ENCODE results near the gene EEFSEC. TPM values are rescaled to one million over a fixed set of nuclear protein-coding genes. Genes with fewer than 3 reads are reported as not detected.

The EEFSEC gene
- total and polyA plus RNA-seq, 2 of the 8 experiments (the other 6 are each of a cell fraction or from before 2014, with no cell fraction given), result 13.1 to 19.8 TPM

DNA sequence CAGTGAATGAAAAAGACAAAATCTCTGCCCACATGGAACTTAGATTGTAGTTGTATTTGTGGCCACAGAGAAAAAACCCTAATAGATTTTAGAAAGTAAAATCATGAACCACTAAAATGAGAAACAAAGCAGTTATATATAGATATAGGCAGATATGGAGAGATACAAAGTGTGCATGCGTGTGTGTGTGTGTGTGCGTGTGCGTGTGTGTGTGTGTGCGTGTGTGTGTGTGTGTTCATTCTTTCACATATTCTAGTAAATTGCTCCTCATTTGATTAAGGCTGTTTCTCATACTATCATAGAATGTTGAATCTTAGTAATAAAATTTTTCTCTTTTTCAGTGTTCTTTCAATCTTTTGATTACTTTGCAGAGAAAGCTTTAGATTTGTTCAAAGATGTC lies 194.8 kb downstream of the EEFSEC start:
- no peak overlapping the region for H3K4ac ChIP-seq (replicated peaks; ENCODE audit: insufficient read length, low read depth, low read length)
- H2BK20ac ChIP-seq (ENCODE audit: low read length), result no peak overlapping the region
- no peak overlapping the region for H4K5ac ChIP-seq (ENCODE audit: insufficient read length, low read depth, low read length)
- no peak overlapping the region for H2BK12ac ChIP-seq (ENCODE audit: low read depth, low read length)
- no peak overlapping the region for H2AK5ac ChIP-seq (ENCODE audit: low read depth, low read length)
- TF ChIP-seq BRCA1 (IDR thresholded peaks at IDR 0.05; ENCODE audit: low read depth, low read length) (no peak), FOSL1 (IDR thresholded peaks at IDR 0.05; ENCODE audit: insufficient read depth, low read depth, low read length) (no peak), SP2 (IDR thresholded peaks at IDR 0.05; ENCODE audit: low read length) (no peak), HDAC6 (IDR thresholded peaks at IDR 0.05; ENCODE audit: low read depth, low read length) (no peak), CEBPB (IDR thresholded peaks at IDR 0.05; ENCODE audit: low read depth, low read length) (no peak), POU5F1 (IDR thresholded peaks at IDR 0.05; ENCODE audit: low read depth, low read length) (no peak), YY1 (IDR thresholded peaks at IDR 0.05; ENCODE audit: low read depth, low read length) (no peak), HDAC2 (IDR thresholded peaks at IDR 0.05; ENCODE audit: borderline replicate concordance in 1 of 2, low read depth in 2 of 2, low read length in 2 of 2) (no peak), TAF7 (optimal IDR thresholded peaks at IDR 0.05; ENCODE audit: borderline replicate concordance, low read depth, low read length) (no peak), TAF1 (IDR thresholded peaks at IDR 0.05; ENCODE audit: low read depth, low read length) (no peak), CHD2 (IDR thresholded peaks at IDR 0.05; ENCODE audit: low read length) (no peak), CREB1 (IDR thresholded peaks at IDR 0.05) (no peak), POLR2AphosphoS5 (IDR thresholded peaks at IDR 0.05; ENCODE audit: low read depth, low read length) (no peak), POLR2A (IDR thresholded peaks at IDR 0.05; ENCODE audit: control extremely low read depth in 1 of 2, low read depth in 2 of 2, low read length in 2 of 2) (no peak)
- TF ChIP-seq, protein P1, sequence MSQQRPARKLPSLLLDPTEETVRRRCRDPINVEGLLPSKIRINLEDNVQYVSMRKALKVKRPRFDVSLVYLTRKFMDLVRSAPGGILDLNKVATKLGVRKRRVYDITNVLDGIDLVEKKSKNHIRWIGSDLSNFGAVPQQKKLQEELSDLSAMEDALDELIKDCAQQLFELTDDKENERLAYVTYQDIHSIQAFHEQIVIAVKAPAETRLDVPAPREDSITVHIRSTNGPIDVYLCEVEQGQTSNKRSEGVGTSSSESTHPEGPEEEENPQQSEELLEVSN (IDR thresholded peaks at IDR 0.05), result no peak
- H3K4me1 ChIP-seq (replicated peaks in 1 of 4; ENCODE audit: control insufficient read depth in 3 of 4, insufficient read depth in 4 of 4, low read length in 3 of 4), result peaks cover 5 to 10% (median 9%) of the 10 kb centered on the region in 4 experiments
- H3K27me3 ChIP-seq (replicated peaks in 1 of 4; ENCODE audit: control insufficient read depth in 3 of 4, extremely low read depth in 1 of 4, insufficient read depth in 3 of 4, low read length in 3 of 4), result no peaks in the 10 kb centered on the region
- no peak overlapping the region for H2BK120ac ChIP-seq (replicated peaks; ENCODE audit: low read depth, low read length)
- no peak overlapping the region for H3K4me3 ChIP-seq (ENCODE audit: extremely low read depth in 1 of 4, insufficient read depth in 2 of 4, low read depth in 3 of 4, low read length in 4 of 4)
- no peaks in the 10 kb centered on the region for H3K79me2 ChIP-seq (ENCODE audit: control insufficient read depth in 1 of 2, insufficient read depth in 2 of 2, low read length in 2 of 2)
- no peak overlapping the region for H2BK5ac ChIP-seq (ENCODE audit: low read depth, low read length)
- no peak overlapping the region for H3K18ac ChIP-seq (ENCODE audit: extremely low read depth, low read length)
- 66% methylated on average over 4 of the region's 4 CpGs; no CpG with 5 or more reads in 1 of the 2 experiments for WGBS, 2 experiments (ENCODE audit: extremely low coverage in 1 of 2, insufficient coverage in 1 of 2, insufficient read length in 1 of 2, insufficient replicate concordance in 2 of 2, low coverage in 1 of 2, low lambda C conversion rate in 2 of 2, missing lambda C conversion rate in 1 of 2)
- FAIRE-seq (no peak), DNase-seq (ENCODE audit: low read depth in 1 of 2, low spot score in 2 of 2) (no peak)
- no peaks in the 10 kb centered on the region for H3K36me3 ChIP-seq (ENCODE audit: control insufficient read depth in 2 of 4, insufficient read depth in 4 of 4, low read length in 3 of 4)
- H3K23ac ChIP-seq (ENCODE audit: insufficient read length), result no peak overlapping the region
- no peak overlapping the region for H4K91ac ChIP-seq (replicated peaks; ENCODE audit: insufficient read length, low read length)
- H3K9ac ChIP-seq (replicated peaks in 1 of 4; ENCODE audit: extremely low read depth in 1 of 4, low read depth in 3 of 4, low read length in 3 of 4), result no peak overlapping the region
- H3K79me1 ChIP-seq (ENCODE audit: low read depth, low read length), result no peaks in the 10 kb centered on the region
- H3K14ac ChIP-seq (ENCODE audit: insufficient read length), result no peak overlapping the region
- ChIA-PET POLR2A (ENCODE audit: partially characterized antibody) (interaction anchor here (1.5 to 3.3 kb wide), 3 partner anchors 12 to 86 kb away, joined by 3 to 9 read pairs (median 3); no protein-coding TSS in a partner anchor), CTCF (ENCODE audit: partially characterized antibody) (interaction anchor here (1.1 to 4.6 kb wide), 6 partner anchors 12 to 261 kb away, joined by 3 to 31 read pairs (median 4); no protein-coding TSS in a partner anchor)
- H3K27ac ChIP-seq (ENCODE audit: low read depth, low read length), result no peak overlapping the region
- no peak overlapping the region for H2AFZ ChIP-seq (ENCODE audit: low read length)
- no peaks in the 10 kb centered on the region; the same call in 1 of the 2 replicates for H3K23me2 ChIP-seq (ENCODE audit: low read depth, low read length)
- H3K56ac ChIP-seq (replicated peaks; ENCODE audit: insufficient read length, low read depth, low read length), result no peak overlapping the region
- no peaks in the 10 kb centered on the region for H4K20me1 ChIP-seq (replicated peaks in 1 of 2; ENCODE audit: control insufficient read depth in 1 of 2, insufficient read depth in 2 of 2, low read length in 2 of 2)
- no peaks in the 10 kb centered on the region for H3K9me3 ChIP-seq (ENCODE audit: insufficient read depth in 2 of 2, low read depth in 1 of 2, low read length in 1 of 2)
- H2BK15ac ChIP-seq (ENCODE audit: low read length), result no peak overlapping the region
- no peak overlapping the region for H4K8ac ChIP-seq (ENCODE audit: extremely low read depth, insufficient read depth, low read length)
- no peak overlapping the region for H3K4me2 ChIP-seq (ENCODE audit: insufficient read depth in 1 of 2, low read depth in 2 of 2, low read length in 2 of 2)
